BLaER1 (cell line): Measurements from ENCODE around the gene WDR93.

Source experiments
- H3K27ac ChIP-seq: shearing (Covaris generic); formaldehyde crosslinking; 2 replicates; pipeline ENCODE4 v1.8.1; 2022
- H3K27me3 ChIP-seq: shearing (Covaris generic); formaldehyde crosslinking; 2 replicates; pipeline ENCODE4 v1.8.1; 2022
- H3K36me3 ChIP-seq: shearing (Covaris generic); formaldehyde crosslinking; 2 replicates; pipeline ENCODE4 v1.8.1; 2022
- H3K4me1 ChIP-seq: shearing (Covaris generic); formaldehyde crosslinking; 2 replicates; pipeline ENCODE4 v1.8.1; 2022
- H3K4me2 ChIP-seq: shearing (Covaris generic); formaldehyde crosslinking; 2 replicates; pipeline ENCODE4 v1.8.1; 2022
- H3K4me3 ChIP-seq: shearing (Covaris generic); formaldehyde crosslinking; 2 replicates; pipeline ENCODE4 v1.8.1; 2022
- H3K9ac ChIP-seq: shearing (Covaris generic); formaldehyde crosslinking; 2 replicates; pipeline ENCODE4 v1.8.1; 2022
- H3K9me3 ChIP-seq: shearing (Covaris generic); formaldehyde crosslinking; 2 replicates; pipeline ENCODE4 v1.8.1; 2022
- H4K20me1 ChIP-seq: shearing (Covaris generic); formaldehyde crosslinking; 2 replicates; pipeline ENCODE4 v1.8.1; 2022
- Cebpa-rat ChIP-seq: shearing (Covaris generic); IDR thresholded peaks from 2 replicates; pipeline ENCODE4 v1.8.1; 2022

Gene WDR93

DNA sequence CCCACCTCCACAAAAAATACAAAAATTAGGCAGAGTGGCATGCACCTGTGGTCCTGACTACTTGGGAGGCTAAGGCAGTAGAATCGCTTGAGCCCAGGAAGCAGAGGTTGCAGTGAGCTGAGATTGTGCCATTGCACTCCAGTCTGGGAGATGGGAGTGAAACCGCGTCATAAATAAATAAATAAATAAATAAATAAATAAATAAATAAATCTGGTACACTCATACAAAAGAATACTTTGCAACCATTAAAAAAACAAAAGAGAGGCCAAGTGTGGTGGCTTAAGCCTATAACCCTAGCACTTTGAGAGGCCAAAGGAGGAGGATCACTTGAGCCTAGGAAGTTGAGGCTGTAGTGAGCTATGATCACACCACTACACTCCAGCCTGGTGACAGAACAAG lies 32.4 kb downstream of the WDR93 start:
- TF ChIP-seq Cebpa-rat, result no peak
- Histone ChIP-seq H3K27ac (no peak overlapping the region), H3K27me3 (no peaks in the 10 kb centered on the region), H3K36me3 (no peaks in the 10 kb centered on the region), H3K4me2 (no peak overlapping the region), H3K4me1 (no peaks in the 10 kb centered on the region), H4K20me1 (no peaks in the 10 kb centered on the region), H3K9me3 (peaks cover 5% of the 10 kb centered on the region; the same call in 1 of the 2 replicates), H3K4me3 (no peak overlapping the region), H3K9ac (no peak overlapping the region)

DNA sequence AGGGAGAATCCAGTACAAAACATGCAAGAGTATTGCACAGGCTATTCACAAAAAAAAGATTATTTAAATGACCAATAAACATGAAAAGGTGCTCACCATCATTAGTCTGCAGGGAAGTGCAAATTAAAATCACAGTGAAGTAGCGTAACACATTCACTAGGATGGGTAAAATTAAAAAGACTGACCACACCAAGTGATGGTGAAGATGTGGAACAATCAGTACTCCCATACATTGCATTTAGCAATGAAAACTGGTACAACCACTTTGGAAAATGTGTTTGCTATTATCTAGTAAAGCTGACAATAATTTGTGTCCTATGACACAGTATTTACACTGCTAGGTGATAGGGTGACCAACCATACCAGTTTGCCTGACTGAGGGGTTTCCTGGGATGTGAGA lies 34.0 kb downstream of the WDR93 start:
- no peak for TF ChIP-seq Cebpa-rat
- Histone ChIP-seq H3K36me3 (no peaks in the 10 kb centered on the region), H3K9me3 (peaks cover 5% of the 10 kb centered on the region; the same call in 1 of the 2 replicates), H3K27ac (no peak overlapping the region), H3K4me2 (no peak overlapping the region), H3K9ac (no peak overlapping the region), H4K20me1 (no peaks in the 10 kb centered on the region), H3K4me3 (no peak overlapping the region), H3K4me1 (no peaks in the 10 kb centered on the region), H3K27me3 (no peaks in the 10 kb centered on the region)

DNA sequence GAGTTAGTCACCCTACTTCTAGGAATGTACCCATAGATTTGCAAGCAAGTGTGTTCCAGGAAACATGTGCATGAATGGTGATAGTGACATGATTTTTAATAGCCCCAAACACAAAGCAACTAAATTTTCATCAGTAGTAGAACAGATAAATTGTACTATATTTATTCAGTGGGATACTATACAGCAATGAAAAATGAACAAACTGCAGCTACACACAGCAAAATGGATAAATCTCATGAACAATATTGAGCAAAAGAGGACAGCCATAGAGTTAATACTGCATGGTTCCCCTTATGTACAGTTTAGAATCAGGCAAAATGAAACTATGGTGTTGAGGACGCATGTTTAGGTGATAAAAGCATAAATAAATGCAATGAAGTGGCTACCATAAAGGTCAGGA lies 34.5 kb downstream of the WDR93 start:
- Histone ChIP-seq H3K9ac (no peak overlapping the region), H4K20me1 (no peaks in the 10 kb centered on the region), H3K9me3 (peaks cover 5% of the 10 kb centered on the region; the same call in 1 of the 2 replicates), H3K27me3 (no peaks in the 10 kb centered on the region), H3K4me3 (no peak overlapping the region), H3K4me1 (no peaks in the 10 kb centered on the region), H3K27ac (no peak overlapping the region), H3K36me3 (no peaks in the 10 kb centered on the region), H3K4me2 (no peak overlapping the region)
- no peak for TF ChIP-seq Cebpa-rat

DNA sequence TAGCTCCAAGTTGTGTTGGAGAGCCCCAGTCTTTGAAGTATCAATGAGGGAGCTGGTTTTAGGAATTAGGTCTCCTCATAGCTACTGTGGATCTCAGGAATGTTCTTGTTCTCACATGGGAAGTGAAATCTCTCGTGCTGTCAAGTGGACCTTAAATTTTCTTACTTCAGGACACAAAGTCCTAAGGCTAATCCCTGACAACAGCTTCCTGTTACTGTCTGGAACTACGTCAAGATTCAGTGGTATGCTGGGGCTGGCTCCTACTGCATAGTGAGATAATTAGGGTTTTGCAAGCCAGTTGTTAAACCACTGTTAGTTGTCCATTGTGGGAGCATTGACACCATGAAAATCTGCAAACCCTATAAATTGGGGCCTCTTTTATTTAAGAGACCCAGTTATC lies 37.6 kb downstream of the WDR93 start:
- no peak overlapping the region for H3K4me2 ChIP-seq
- no peaks in the 10 kb centered on the region for H3K4me1 ChIP-seq
- no peak for TF ChIP-seq Cebpa-rat
- H3K27ac ChIP-seq, result no peak overlapping the region
- H3K9me3 ChIP-seq, result peaks cover 5% of the 10 kb centered on the region; the same call in 1 of the 2 replicates
- no peaks in the 10 kb centered on the region for H4K20me1 ChIP-seq
- no peaks in the 10 kb centered on the region for H3K27me3 ChIP-seq
- no peak overlapping the region for H3K4me3 ChIP-seq
- H3K9ac ChIP-seq, result no peak overlapping the region
- H3K36me3 ChIP-seq, result no peaks in the 10 kb centered on the region

DNA sequence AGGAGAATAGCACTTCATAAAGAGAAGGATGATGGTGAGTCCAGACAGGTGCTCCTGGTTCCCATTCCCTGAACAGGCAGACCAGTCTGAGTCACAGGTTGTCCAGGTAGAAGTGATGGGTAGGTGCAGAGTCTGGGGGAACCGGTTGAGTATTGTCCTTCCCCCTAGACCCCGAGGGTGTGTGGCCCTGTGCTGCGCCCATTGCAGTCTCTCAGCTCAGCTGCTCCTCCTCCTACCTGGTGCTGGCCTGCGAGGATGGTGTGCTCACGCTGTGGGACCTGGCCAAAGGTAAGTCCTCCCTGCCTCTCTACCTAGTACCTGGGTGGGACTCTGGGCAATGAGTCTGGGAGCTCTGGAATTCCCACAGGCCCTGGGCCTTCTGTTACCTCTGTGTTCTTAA lies 40.7 kb downstream of the WDR93 start:
- Histone ChIP-seq H3K36me3 (no peaks in the 10 kb centered on the region), H3K4me2 (no peak overlapping the region), H3K9ac (no peak overlapping the region), H3K4me1 (peaks cover 6% of the 10 kb centered on the region; the same call in 1 of the 2 replicates), H3K4me3 (no peak overlapping the region), H4K20me1 (no peaks in the 10 kb centered on the region), H3K9me3 (no peaks in the 10 kb centered on the region), H3K27me3 (no peaks in the 10 kb centered on the region), H3K27ac (no peak overlapping the region)
- no peak for TF ChIP-seq Cebpa-rat

DNA sequence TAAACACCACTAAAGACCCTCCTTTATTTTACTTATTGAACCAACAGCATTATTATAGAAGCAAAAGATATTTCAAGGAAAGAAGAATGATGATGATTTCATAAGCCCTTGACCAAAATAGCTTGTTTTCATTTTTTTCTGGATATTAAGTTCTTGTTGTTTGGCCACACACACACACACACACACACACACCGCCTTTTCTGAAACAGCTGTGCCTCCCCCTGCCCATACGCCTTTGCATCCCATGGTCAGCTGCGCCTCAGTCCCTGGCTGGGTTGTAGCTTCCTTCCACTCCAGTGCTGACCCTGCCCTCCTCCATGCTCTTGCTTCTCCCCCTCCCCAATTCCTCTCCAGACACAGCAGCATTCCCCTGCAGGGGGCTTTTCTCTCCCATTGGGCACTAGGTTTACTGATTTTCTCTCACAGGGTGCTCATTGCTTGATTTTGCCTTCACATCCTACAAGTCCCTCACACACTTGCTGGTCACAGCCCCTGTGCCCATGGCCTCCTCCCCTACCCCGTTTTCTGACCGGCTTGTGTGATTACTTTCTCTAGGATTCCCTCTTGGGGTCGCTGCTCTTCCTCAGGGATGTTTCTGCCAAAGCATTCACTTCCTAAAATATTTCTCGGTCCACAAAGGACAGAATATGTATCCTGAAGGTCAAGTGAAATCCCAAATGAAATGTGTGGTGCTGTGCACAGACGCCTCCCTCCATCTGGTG lies 42.0 kb downstream of the WDR93 start:
- Histone ChIP-seq H3K4me1 (peaks cover 6% of the 10 kb centered on the region; the same call in 1 of the 2 replicates), H3K9ac (no peak overlapping the region), H3K27me3 (no peaks in the 10 kb centered on the region), H4K20me1 (no peaks in the 10 kb centered on the region), H3K36me3 (no peaks in the 10 kb centered on the region), H3K27ac (no peak overlapping the region), H3K4me3 (no peak overlapping the region), H3K9me3 (no peaks in the 10 kb centered on the region), H3K4me2 (no peak overlapping the region)
- TF ChIP-seq Cebpa-rat, result no peak

DNA sequence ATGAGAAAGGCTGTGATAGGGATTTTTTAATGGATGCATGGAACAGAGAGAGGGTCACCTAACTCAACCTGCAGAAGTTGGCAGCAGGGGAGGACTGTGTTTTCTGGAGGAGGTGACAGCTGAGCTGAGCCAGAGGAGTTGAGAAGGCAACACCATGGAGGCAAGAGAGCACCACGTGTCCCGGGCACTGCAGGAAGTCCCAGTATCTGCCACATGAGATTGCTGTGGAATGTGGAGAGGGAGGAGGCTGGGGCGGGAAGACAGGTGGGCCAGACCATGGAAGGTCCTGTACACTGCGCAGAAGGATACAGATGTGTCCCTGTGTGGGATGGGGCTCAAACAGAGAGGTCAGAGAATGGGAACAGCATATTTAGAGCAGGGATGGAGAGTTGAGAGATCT lies 45.2 kb downstream of the WDR93 start:
- H3K4me2 ChIP-seq, result no peak overlapping the region
- no peak overlapping the region for H3K27ac ChIP-seq
- H3K9me3 ChIP-seq, result no peaks in the 10 kb centered on the region
- no peaks in the 10 kb centered on the region for H3K27me3 ChIP-seq
- no peaks in the 10 kb centered on the region for H4K20me1 ChIP-seq
- no peak overlapping the region for H3K4me3 ChIP-seq
- TF ChIP-seq Cebpa-rat, result no peak
- H3K4me1 ChIP-seq, result peaks cover 6% of the 10 kb centered on the region; the same call in 1 of the 2 replicates
- H3K36me3 ChIP-seq, result no peaks in the 10 kb centered on the region
- no peak overlapping the region for H3K9ac ChIP-seq

DNA sequence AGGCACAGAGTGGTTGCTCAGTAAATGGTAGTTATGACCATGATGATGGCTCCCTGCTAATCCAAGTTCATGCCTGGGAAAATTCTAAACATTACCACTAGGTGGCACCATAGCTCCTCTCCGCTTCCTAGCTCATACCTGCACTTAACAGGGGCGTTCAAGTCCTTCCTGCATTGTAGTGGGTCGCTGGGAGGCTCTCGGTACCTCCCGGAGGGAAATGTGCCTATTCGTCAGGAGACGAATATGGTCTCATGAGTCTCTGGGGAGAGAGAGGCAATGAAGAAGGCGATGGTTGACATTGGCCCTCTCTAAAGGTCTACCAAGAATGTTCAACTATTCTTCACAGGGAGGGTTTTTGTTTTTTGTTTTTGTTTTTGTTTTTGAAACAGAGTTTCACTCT lies 49.5 kb downstream of the WDR93 start:
- no peaks in the 10 kb centered on the region for H4K20me1 ChIP-seq
- no peak overlapping the region for H3K27ac ChIP-seq
- no peaks in the 10 kb centered on the region for H3K27me3 ChIP-seq
- TF ChIP-seq Cebpa-rat, result no peak
- no peaks in the 10 kb centered on the region for H3K36me3 ChIP-seq
- H3K4me3 ChIP-seq, result no peak overlapping the region
- H3K4me2 ChIP-seq, result no peak overlapping the region
- H3K9ac ChIP-seq, result no peak overlapping the region
- H3K4me1 ChIP-seq, result no peaks in the 10 kb centered on the region
- H3K9me3 ChIP-seq, result no peaks in the 10 kb centered on the region

DNA sequence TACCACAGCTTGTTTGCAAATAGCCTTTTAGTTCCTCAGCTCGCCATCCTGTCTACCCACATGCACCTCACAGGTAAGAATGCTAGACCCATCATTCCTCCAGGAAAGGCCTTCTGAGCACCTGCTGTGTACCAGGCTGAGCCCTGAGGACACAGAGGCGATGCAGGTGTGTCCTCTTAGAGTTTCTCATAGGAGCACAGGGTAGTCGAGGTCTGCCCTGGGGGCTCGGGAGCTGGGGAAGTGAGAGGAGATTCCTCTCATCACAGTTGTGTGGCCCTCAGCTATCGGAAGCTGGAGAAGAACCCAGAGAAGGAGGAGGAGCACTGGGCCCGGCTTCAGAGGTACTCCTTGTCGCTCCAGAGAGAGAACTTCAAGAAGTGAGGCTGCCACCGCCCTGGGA lies 52.4 kb downstream of the WDR93 start:
- TF ChIP-seq Cebpa-rat, result no peak
- no peak overlapping the region for H3K27ac ChIP-seq
- no peak overlapping the region for H3K9ac ChIP-seq
- peaks cover 9% of the 10 kb centered on the region; the same call in 1 of the 2 replicates for H4K20me1 ChIP-seq
- H3K4me2 ChIP-seq, result no peak overlapping the region
- no peaks in the 10 kb centered on the region for H3K36me3 ChIP-seq
- H3K4me3 ChIP-seq, result no peak overlapping the region
- no peaks in the 10 kb centered on the region for H3K9me3 ChIP-seq
- peaks cover 19% of the 10 kb centered on the region for H3K4me1 ChIP-seq
- peaks cover 2% of the 10 kb centered on the region for H3K27me3 ChIP-seq

DNA sequence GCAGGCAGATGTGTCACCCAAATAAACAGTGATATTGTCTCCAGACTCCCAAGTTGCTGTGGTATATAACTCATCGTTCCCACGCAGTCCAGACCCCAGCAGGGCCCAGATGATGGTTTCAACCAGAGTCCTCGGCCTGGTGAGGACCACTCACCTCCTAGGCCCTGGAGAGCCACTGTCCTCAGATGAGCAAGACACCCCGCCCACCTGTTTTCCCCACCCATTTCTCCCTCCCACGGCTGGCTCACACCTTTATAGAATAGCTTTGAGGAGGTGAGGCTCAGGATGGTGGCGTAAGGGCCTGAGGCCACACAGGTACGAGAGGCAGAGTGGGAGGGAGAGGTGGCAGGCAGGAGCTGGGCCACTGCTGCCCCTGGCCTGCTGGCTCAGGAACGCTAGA lies 53.0 kb downstream of the WDR93 start:
- Histone ChIP-seq H3K4me2 (no peak overlapping the region), H3K9ac (no peak overlapping the region), H3K9me3 (no peaks in the 10 kb centered on the region), H3K36me3 (no peaks in the 10 kb centered on the region), H3K4me3 (no peak overlapping the region), H3K27ac (no peak overlapping the region), H3K4me1 (peaks cover 19% of the 10 kb centered on the region), H4K20me1 (peaks cover 15% of the 10 kb centered on the region; the same call in 1 of the 2 replicates), H3K27me3 (peaks cover 8% of the 10 kb centered on the region)
- TF ChIP-seq Cebpa-rat, result no peak

DNA sequence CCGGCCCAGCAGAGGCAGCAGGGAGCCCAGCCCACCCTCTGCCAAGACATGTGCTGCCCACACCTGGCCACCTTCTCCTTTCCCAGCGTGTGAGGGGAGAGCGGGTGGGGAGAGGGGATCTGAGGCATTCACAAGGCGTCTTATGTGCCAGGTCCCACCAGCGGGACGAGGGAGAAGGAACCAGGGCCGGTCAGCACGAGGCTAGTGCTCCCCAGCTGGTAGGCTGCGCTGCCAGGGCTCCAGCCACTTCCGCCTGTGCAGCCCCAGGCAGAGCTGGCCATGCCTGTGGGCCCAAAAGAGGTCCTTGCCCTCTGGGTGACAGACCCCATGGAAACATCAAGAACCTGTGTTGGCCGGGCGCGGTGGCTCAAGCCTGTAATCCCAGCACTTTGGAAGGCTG lies 54.5 kb downstream of the WDR93 start:
- H3K4me1 ChIP-seq, result peaks cover 31% of the 10 kb centered on the region
- no peak overlapping the region for H3K4me2 ChIP-seq
- H3K4me3 ChIP-seq, result no peak overlapping the region
- TF ChIP-seq Cebpa-rat, result no peak
- H3K9me3 ChIP-seq, result no peaks in the 10 kb centered on the region
- peaks cover 24% of the 10 kb centered on the region for H3K27me3 ChIP-seq
- no peak overlapping the region for H3K27ac ChIP-seq
- no peak overlapping the region for H3K9ac ChIP-seq
- peaks cover 22% of the 10 kb centered on the region; the same call in 1 of the 2 replicates for H4K20me1 ChIP-seq
- no peaks in the 10 kb centered on the region for H3K36me3 ChIP-seq
